HG02678 (cell line): ENCODE measurements around the gene NMT1.

Experiments used
- ATAC-seq: cut with Tn5 transposase; IDR thresholded peaks from one replicate; pipeline ENCODE4 v1.9.1; 2021; ENCODE audit warnings: mild to moderate bottlenecking, moderate library complexity; ENCODE audit not compliant: unreplicated experiment

NMT1 gene

GRCh38 chr17:45132572-45133463 is 71.7 kb downstream of the NMT1 start:
- ATAC-seq: peak; percentile 35

DNA sequence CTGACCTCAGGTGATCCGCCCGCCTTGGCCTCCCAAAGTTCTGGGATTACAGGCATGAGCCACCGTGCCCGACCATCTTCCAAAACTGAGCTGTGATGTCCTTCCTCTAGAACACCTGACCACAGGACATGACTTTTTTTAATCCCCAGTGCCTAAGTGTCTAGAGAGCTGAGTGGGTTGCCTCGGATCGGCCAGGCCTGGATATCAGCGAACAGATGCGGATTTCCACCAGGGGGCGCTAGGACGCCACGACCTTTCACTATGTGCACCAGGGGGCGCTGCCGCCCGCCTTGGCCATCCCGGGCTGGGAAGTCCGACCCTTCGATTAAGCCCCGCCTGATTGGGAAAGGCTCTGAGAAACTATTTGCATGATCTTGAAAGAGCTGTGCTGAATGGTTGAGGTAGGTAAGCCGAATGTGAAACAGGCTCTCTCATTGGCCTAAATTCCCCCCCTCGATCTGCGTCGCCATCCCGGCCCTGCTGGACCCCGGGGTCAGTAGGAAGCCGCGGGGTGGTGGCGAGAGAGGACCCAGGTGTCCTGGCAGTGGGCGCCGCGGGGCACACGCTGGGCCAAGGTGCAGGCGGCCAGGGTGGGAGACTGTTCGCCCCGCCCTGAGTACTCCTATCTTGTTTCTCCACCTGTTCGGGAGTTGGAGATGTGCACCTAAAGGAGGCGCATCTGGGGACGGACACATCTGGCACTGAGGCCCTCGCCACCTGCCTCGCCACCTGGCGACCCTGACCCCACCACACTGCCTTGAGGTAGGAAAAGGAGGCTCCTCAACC is 74.3 kb downstream of the NMT1 start, which contains the start of gene ACBD4:
ACBD4 (plus strand) TSS at position 496 of the 786 bp plus-strand sequence. CDS start 458 bp downstream, outside the sequence.
- ATAC-seq: peak; percentile 82

GRCh38 chr17:45135978-45136791 is 75.1 kb downstream of the NMT1 start:
- no peak for ATAC-seq

GRCh38 chr17:45136846-45137560 is 75.9 kb downstream of the NMT1 start:
- no peak for ATAC-seq

- no peak for ATAC-seq
These were observed 76.6 kb downstream of the NMT1 start for GRCh38 chr17:45137561-45138305.

DNA sequence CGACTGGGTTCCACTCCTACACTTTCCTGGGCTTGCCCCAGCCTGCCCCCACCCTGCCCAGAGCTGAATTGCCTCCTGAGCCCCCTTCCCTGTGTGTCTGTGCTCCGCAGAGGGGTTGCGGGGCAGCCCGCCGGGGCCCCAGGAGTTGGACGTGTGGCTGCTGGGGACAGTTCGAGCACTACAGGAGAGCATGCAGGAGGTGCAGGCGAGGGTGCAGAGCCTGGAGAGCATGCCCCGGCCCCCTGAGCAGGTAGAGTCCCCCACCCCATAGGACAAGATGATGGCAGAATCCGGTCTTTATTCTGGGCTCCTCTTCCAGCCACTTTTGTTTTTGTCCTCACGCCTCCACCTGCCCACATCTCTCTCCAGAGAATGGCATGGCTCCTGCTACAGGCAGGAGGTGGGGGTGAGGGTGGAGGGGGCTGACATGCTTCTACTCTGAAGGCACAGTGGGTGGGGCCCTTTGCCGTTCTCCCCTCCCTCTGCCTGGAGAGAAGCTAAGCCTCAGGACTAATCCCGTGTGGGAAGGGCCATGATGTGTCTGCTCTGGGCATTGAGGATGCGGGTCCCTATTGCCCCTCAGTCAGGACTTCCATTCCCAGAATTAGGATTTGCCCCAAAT is 77.9 kb downstream of the NMT1 start:
- no peak for ATAC-seq

GRCh38 chr17:45139533-45139920 is 78.4 kb downstream of the NMT1 start:
- ATAC-seq: no peak

DNA sequence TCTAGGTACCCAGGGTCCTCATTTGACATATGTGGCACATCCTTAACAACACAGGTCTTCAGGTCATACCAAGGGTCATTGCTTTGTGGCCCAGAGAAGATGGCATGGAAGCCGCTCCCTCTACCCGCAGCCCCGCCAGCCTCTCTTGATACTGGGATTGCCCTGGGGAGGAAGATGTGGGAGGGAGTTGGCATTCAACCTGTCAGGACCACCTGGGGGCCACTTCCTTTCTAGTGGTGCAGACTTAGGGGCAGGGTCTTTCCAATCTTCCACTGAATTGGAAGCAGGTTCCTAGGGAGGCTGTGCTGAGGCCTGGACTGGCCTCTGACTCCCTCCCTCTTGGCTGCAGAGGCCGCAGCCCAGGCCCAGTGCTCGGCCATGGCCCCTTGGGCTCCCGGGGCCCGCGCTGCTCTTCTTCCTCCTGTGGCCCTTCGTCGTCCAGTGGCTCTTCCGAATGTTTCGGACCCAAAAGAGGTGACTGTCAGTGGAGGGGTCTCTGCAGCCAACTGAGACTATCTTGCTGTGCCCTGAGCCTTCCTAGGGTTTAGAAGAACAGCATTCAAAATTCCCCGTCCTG is 82.1 kb downstream of the NMT1 start:
- ATAC-seq: no peak

GRCh38 chr17:45143767-45144198 is 82.7 kb downstream of the NMT1 start:
- ATAC-seq: no peak

- ATAC-seq: no peak
These were observed 83.3 kb downstream of the NMT1 start for GRCh38 chr17:45144199-45145034.

DNA sequence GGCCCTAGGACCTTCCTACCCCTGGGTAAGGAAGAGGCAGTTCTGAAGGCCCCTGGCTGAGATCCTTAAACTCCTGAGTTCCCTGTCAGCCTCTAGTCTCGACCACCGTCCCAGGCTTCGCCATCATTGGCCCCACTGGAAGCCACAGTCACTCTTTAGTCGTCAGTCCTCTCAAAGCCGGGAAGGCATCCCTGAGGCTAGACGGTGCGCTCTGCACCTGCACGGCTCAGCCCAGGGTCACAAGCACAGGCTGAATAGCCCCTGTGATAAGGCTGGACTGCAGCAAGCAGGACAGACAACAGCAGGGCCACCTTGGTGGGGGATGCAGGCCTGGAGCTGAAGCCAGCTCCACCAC is 83.9 kb downstream of the NMT1 start:
- no peak for ATAC-seq

DNA sequence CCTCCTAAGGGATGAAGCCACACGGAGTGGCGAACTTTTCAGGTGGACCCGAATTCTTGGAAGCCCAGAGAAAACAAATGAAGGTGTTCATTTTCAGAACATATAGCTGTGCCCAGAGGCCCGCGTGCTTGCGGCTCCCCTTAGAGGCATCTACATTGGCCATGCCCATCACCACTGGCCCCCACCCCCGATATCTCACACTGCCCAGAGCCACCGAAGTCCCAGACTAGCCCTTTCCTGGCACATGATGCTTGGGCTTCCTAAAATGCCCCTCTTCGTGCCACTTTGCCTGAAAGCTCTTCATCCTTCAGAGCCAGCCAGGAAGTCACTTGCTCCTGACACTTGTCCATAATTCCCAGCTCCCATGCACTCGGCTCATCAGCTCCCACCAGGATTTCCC is 85.0 kb downstream of the NMT1 start:
- no peak for ATAC-seq

- ATAC-seq: no peak
These were observed 85.4 kb downstream of the NMT1 start for GRCh38 chr17:45146592-45146889.

DNA sequence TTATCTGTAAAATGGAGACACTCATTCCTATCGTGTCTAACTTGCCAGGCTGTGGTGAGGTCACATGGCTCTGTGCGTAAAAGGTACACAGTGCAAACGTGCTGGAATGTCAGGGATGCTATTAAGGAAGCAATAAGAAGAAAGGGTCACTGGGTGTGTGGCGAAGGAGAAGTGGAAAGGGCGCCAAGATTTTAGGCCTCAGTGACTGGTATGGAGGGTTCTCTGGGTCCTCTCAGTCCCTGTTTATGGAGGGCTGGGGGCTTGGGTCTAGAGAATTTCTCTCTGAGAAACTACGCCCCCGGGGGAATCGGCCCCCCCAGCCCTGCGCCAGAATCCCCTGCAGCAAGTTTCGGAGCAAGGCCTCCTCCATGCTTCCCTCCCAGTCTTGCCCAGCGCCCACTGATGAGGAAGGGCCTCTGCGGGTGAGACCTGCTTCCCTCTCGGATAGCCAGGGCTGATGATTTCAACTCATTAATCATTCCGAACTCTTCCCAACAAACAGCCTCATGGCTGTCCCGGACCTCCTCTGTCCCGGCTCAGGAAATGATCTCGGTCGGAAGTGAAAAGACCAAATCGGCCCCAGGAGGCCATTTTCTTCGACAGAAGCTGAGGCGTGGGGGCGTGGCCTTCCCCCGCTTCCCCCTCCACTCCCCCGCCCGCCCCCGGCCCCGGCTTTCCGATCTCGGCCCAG is 85.9 kb downstream of the NMT1 start:
- no peak for ATAC-seq

DNA sequence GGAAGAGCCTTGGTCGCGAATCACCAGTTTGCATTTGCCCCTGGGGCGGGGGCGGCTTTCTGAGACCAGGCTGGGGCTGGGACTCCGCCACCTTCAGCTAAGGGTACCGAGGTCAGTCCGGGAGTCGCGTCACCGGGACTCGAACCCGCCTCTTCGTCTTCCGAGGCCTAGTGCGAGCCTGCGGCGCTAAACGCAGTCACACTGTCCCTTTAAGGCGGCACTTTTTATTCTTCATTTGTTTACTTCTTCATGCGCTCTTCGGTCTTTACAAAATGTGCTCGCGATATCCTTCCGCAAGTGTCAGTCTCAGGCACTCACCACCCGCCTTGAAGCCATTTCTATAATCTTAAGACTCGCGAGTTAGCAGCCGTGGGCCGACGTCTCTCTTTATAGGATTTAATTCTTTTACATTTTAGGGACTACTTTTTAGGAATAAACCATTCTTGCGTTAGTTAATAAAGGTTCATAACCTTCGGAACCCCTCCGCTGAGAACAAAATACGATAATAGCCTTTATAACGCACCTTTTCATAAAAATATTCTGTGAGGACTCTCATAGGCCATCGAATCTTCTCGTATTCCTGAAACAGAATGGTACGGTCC is 86.6 kb downstream of the NMT1 start:
- ATAC-seq: no peak

GRCh38 chr17:45148183-45149036 is 87.3 kb downstream of the NMT1 start, which contains the start of gene HEXIM1:
Gene HEXIM1 (plus strand): TSS chr17:45148475. CDS start chr17:45149191, 716 bp downstream.
- ATAC-seq: peak; percentile 73
